GM12878 (cell line): ENCODE data around the gene KLRG1. TPM values are rescaled to one million over a fixed set of nuclear protein-coding genes. Genes with fewer than 3 reads are reported as not detected.

Source experiments
- ATAC-seq: fragments of 200-7000 bp; cut with Tn5 transposase; 3 replicates; pipeline ENCODE4 v1.9.1; 2020; ENCODE audit warnings: mild to moderate bottlenecking, moderate library complexity
- BruUV-seq: library from RNA; stranded (reverse); fragments of 400-500 nt; replicated peaks from 2 replicates; lab custom pipeline; 2021; lab: Mats Ljungman, UMichigan
- CTCF ChIA-PET: fragments of 300-600 bp; sonication (Branson Sonifier 250); formaldehyde crosslinking; extraction: SDS; loops from one replicate; lab custom pipeline; 2021; ENCODE audit warnings: inconsistent platforms; lab: Yijun Ruan, JAX
- POLR2A ChIA-PET: fragments of 350-600 bp; formaldehyde crosslinking; extraction: SDS; loops from one replicate; lab custom pipeline; 2021; ENCODE audit warnings: inconsistent platforms; lab: Charles Lee
- RAD21 ChIA-PET: fragments of 300-600 bp; sonication (Branson Sonifier 250); formaldehyde crosslinking; loops from one replicate; lab custom pipeline; 2023; ENCODE audit warnings: antibody characterized with exemption; ENCODE audit not compliant: unreplicated experiment; lab: Charles Lee
- SMC1A ChIA-PET: fragments of 300-600 bp; sonication (Branson Sonifier 250); formaldehyde crosslinking; loops from one replicate; lab custom pipeline; 2023; ENCODE audit not compliant: unreplicated experiment, uncharacterized antibody; lab: Charles Lee
- DNase-seq: peaks from one replicate; pipeline ENCODE4 v3.0.0-alpha.2; 2011; ENCODE audit warnings: low read depth, low spot score
- FAIRE-seq: peaks from 3 replicates; lab custom pipeline; 2011; peaks lifted over from hg19 to GRCh38; lab: Jason Lieb, UNC
- H2AFZ ChIP-seq: 2 replicates; pipeline ENCODE4 v1.6.0; 2011; ENCODE audit warnings: low read depth, low read length, control low read depth; ENCODE audit not compliant: control insufficient read depth
- H3K27ac ChIP-seq: 2 replicates; pipeline ENCODE4 v1.5.1; 2011; ENCODE audit warnings: control low read depth; ENCODE audit not compliant: control insufficient read depth, insufficient read depth
- H3K27me3 ChIP-seq, 2 experiments: replicated peaks in 1 of 2; 2 replicates each; pipeline versions ENCODE4 v1.6.0 to v1.6.1; 2011; ENCODE audit warnings: low read length in 1 of 2; ENCODE audit not compliant: control insufficient read depth in 2 of 2, insufficient read depth in 2 of 2
- H3K36me3 ChIP-seq, 2 experiments: 2 replicates each; pipeline ENCODE4 v1.5.1; 2011; ENCODE audit warnings: low read length in 1 of 2; ENCODE audit not compliant: control insufficient read depth in 2 of 2, insufficient read depth in 2 of 2
- H3K4me1 ChIP-seq: 2 replicates; pipeline ENCODE4 v1.6.1; 2011; ENCODE audit warnings: mild to moderate bottlenecking, low read length, moderate library complexity, mixed read lengths; ENCODE audit not compliant: control insufficient read depth, insufficient read depth
- H3K4me2 ChIP-seq: 2 replicates; pipeline ENCODE4 v1.6.0; 2011; ENCODE audit warnings: control low read depth; ENCODE audit not compliant: control insufficient read depth, insufficient read depth
- H3K4me3 ChIP-seq: fragments of 200-600 bp; sonication (generic); 2 replicates; pipeline ENCODE4 v1.5.1; 2016
- H3K79me2 ChIP-seq: 2 replicates; pipeline ENCODE4 v1.6.0; 2011; ENCODE audit warnings: low read length; ENCODE audit not compliant: control insufficient read depth, insufficient read depth
- H3K9ac ChIP-seq: 2 replicates; pipeline ENCODE4 v1.8.0; 2011; ENCODE audit warnings: low read length, control low read depth, mixed read lengths; ENCODE audit not compliant: control insufficient read depth, insufficient read depth
- H3K9me3 ChIP-seq: replicated peaks from 3 replicates; pipeline ENCODE4 v1.5.1; 2011; ENCODE audit warnings: mild to moderate bottlenecking, low read length; ENCODE audit not compliant: control insufficient read depth, insufficient read depth
- H4K20me1 ChIP-seq: 2 replicates; pipeline ENCODE4 v1.6.0; 2011; ENCODE audit not compliant: control insufficient read depth, insufficient read depth
- EED ChIP-seq: sonication (generic); IDR thresholded peaks from 2 replicates; pipeline ENCODE4 v1.6.1; 2016; ENCODE audit warnings: antibody characterized with exemption, low read depth
- GABPA ChIP-seq: IDR thresholded peaks from 2 replicates; pipeline ENCODE4 v1.6.1; 2014; ENCODE audit warnings: antibody characterized with exemption, low read depth, mild to moderate bottlenecking, inconsistent platforms
- IKZF2 ChIP-seq, 2 experiments: fragments of 450-650 bp; IDR thresholded peaks; 2 replicates each; pipeline ENCODE4 v1.6.1; 2017; ENCODE audit warnings: mild to moderate bottlenecking in 2 of 2, moderate library complexity in 2 of 2
- MLLT1 ChIP-seq: fragments of 450-650 bp; IDR thresholded peaks from 2 replicates; pipeline ENCODE4 v1.6.1; 2016; ENCODE audit warnings: mild to moderate bottlenecking
- MTA3 ChIP-seq: IDR thresholded peaks from 2 replicates; pipeline ENCODE4 v1.6.1; 2012; ENCODE audit warnings: low read length, inconsistent platforms, borderline replicate concordance
- NFIC ChIP-seq: IDR thresholded peaks from 2 replicates; pipeline ENCODE4 v1.6.1; 2012; ENCODE audit warnings: low read depth, mild to moderate bottlenecking, inconsistent platforms, low read length, moderate library complexity
- PML ChIP-seq: IDR thresholded peaks from 2 replicates; pipeline ENCODE4 v1.6.1; 2012; ENCODE audit warnings: low read length, inconsistent platforms
- RUNX3 ChIP-seq: IDR thresholded peaks from 2 replicates; pipeline ENCODE4 v1.6.1; 2012; ENCODE audit warnings: low read length, inconsistent platforms
- SPI1 ChIP-seq: IDR thresholded peaks from 2 replicates; pipeline ENCODE4 v1.6.1; 2011; ENCODE audit warnings: low read depth, mild to moderate bottlenecking, low read length, moderate library complexity, borderline replicate concordance; ENCODE audit not compliant: insufficient read depth
- in situ Hi-C: fragments of 300-500 bp; cut with MboI; formaldehyde crosslinking; loops from 9 replicates; pipeline ENCODE4 v1.14.3; 2018; ENCODE audit warnings: mixed read lengths
- intact Hi-C: fragments of 100-400 bp; cut with micrococcal nuclease; formaldehyde crosslinking; loops from one replicate; pipeline ENCODE4 v1.14.2; 2022; ENCODE audit not compliant: unreplicated experiment
- polyA plus RNA-seq, 11 experiments: library from polyadenylated mRNA; depleted of rRNA in 4 of 11; unstranded in 6 of 11; stranded (reverse) in 5 of 11; fragments of >200 nt; fragmentation: Nextera tagmentation in 4 of 11; fragmentation: Illumina TruSeq in 1 of 11; extraction: Ambion mirVana in 4 of 11; extraction: Trizol in 1 of 11; gene quantifications; 1 replicate in 1 of 11; 2 replicates in 10 of 11; pipeline versions ENCODE4 v1.2.1 to v1.2.3, GENCODE V29; 2011 to 2016; ENCODE audit warnings: inconsistent platforms in 2 of 11, missing spikeins in 2 of 11, low read depth in 1 of 11
- total RNA-seq, 4 experiments: library from RNA; depleted of rRNA in 3 of 4; stranded (reverse); fragments of >200 nt in 3 of 4; fragmentation: Illumina TruSeq in 1 of 4; extraction: Trizol in 1 of 4; gene quantifications; 2 replicates each; pipeline versions ENCODE4 v1.2.1 to v1.2.3, GENCODE V29; 2013 to 2021

The KLRG1 gene
- total and polyA plus RNA-seq, 10 of the 15 experiments (the other 5 are each of a cell fraction or from before 2014, with no cell fraction given), result 2.3 to 6.5 (median 3.9) TPM

- H3K27ac ChIP-seq, result peak overlapping the region; percentile 94
- peak overlapping the region; percentile 74; the same call in 1 of the 2 replicates for H3K9ac ChIP-seq
- CTCF ChIA-PET, result interaction anchor here (0.6 to 2.1 kb wide), 5 partner anchors 91 to 289 kb away, joined by 3 to 7 read pairs (median 4); no protein-coding TSS in a partner anchor
- SMC1A ChIA-PET, result interaction anchor here (1.6 to 1.9 kb wide), 2 partner anchors 34 to 84 kb away, joined by 4 to 8 read pairs; partner anchors contain the start of gene PHC1
- intact Hi-C loops (loop anchor here (2.0 kb wide), 1 partner anchor 31 kb away; no protein-coding TSS in a partner anchor), in situ Hi-C loops (no loop called here)
- TF ChIP-seq NFIC, result 0 out of 2 replicates have a peak, but pooled peaks have one; percentile 27
- 0 out of 2 replicates have a peak, but pooled peaks have one; percentile 51 for TF ChIP-seq MTA3
- TF ChIP-seq SPI1, result peak; percentile 59; the same call in 1 of the 2 replicates
- no peak for TF ChIP-seq EED
- TF ChIP-seq IKZF2 (IDR thresholded peaks at IDR 0.05), result 0 out of 4 replicates have a peak, but pooled peaks of 1 of the 2 experiments have one; percentile 13
- TF ChIP-seq GABPA, result 0 out of 2 replicates have a peak, but pooled peaks have one; percentile 11
- TF ChIP-seq RUNX3, result peak; percentile 42; the same call in 1 of the 2 replicates
- 0 out of 2 replicates have a peak, but pooled peaks have one; percentile 40 for TF ChIP-seq PML
- no peak for TF ChIP-seq MLLT1
- H3K9me3 ChIP-seq, result no peaks in the 10 kb centered on the region; the same call in 2 of the 3 replicates
- H3K4me3 ChIP-seq, result peak overlapping the region; percentile 86
- peak overlapping the region; percentile 61 for H3K4me2 ChIP-seq
- H3K79me2 ChIP-seq, result peaks cover 39% of the 10 kb centered on the region
- RAD21 ChIA-PET, result interaction anchor here (2.0 to 3.3 kb wide), 3 partner anchors 33 to 319 kb away, joined by 7 to 14 read pairs (median 9); partner anchors contain the start of gene PHC1
- no TSS peak for BruUV-seq
- peaks cover 4 to 20% of the 10 kb centered on the region in 2 experiments; a peak in 3 of 4 replicates for H3K36me3 ChIP-seq
- no peaks in the 10 kb centered on the region for H4K20me1 ChIP-seq
- ATAC-seq, result no peak
- DNase-seq, result no peak
- no peak overlapping the region for H2AFZ ChIP-seq
- peaks cover 10% of the 10 kb centered on the region; the same call in 1 of the 2 replicates for H3K4me1 ChIP-seq
- POLR2A ChIA-PET, result interaction anchor here (0.6 to 0.7 kb wide), 3 partner anchors 31 to 497 kb away, joined by 3 read pairs; no protein-coding TSS in a partner anchor
- FAIRE-seq, result no peak
- no peaks in the 10 kb centered on the region for H3K27me3 ChIP-seq
Measured at GRCh38 chr12:8947737-8948136, 41.6 kb upstream of the KLRG1 start.
